NCI-H1048 (cell line): ENCODE results near the gene XBP1.
"Not testable (repeated sequence)": the region's sequence is repeated elsewhere in the genome, so short reads cannot be mapped to it uniquely, and the experiment has no call there.

Experiments
- DNase-seq: peaks from one replicate; lab custom pipeline; 2025; lab: John Stamatoyannopoulos, UW

The XBP1 gene

DNA sequence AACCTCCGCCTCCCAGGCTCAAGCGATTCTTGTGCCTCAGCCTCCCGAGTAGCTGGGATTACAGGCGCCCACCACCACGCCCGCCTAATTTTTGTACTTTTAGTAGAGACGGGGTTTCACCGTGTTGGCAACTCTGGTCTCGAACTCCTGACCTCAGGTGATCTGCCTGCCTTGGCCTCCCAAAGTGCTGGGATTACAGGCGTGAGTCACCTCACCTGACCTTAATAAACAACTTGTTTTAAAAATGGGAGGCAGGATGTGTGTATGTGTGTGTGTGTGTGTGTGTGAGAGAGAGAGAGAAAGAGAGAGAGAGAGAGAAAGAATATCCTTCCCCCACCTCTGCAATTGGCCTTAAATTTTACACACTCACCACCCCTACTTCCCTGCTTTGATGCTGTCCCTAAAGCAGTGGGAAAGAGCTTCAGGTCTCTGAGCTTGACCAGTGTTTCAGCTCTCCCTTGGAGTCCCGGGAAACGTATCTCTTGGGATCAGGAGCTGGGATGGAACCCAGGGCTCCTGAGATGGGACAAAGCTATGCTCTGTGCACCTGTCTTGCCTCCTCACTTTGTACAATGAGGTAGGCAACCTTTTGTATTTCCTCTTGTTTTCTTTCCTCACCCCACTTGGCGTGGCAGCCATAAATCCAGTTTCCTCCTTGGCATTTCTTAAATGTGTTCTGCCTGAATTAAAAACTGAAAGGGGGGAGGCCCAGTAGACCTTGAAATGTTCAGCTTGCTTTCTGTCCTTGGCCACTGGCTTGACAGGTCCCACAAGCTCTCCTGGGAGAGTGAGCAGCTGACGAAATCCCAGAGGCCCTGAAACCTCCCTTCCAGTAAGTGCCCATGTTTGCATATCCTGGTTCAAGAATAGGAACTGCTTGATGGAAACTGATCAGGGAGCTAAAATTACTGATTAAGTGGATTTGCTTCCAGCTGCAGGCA, 17.8 kb upstream of the XBP1 start:
- DNase-seq: no peak

DNA sequence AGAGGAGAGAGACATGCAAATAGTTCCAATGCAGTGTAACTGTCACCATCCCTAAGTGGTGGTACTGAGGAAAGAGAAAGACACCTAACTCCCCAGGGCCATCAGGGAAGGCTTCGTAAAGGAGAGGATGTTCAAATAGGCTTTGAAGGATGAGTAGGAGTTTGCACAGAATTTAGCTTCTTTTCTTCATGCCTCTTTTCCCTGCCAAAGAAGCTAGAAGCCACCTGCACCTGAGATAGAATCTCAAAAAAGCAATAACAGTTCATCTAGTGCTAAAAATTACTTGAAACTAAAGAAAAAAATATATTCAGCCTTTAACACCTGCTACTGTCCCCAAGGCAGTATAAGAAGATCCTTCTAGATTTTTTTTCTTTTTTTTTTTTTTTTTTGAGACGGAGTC, 16.7 kb upstream of the XBP1 start:
- no peak for DNase-seq

DNA sequence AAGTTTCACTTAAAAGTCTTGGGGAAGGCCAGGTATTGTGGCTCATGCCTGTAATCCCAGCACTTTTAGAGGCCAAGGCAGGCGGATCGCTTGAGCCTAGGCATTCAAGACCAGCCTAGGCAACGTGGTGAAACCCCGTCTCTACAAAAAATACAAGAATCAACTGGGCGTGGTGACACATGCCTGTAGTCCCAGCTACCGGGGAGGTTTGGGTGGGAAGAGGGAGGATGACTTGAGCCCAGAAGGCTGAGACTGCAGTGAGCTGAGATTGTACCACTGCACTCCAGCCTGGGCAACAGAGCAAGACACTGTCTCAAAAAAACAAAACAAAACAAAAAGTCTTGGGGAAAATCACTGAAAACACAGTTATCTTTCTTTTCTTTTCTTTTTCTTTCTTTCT, 15.4 kb upstream of the XBP1 start:
- DNase-seq: no peak

- DNase-seq: no peak
Observed at GRCh38 chr22:28815111-28815510, 14.7 kb upstream of the XBP1 start.

GRCh38 chr22:28813772-28814518, 13.6 kb upstream of the XBP1 start:
- DNase-seq: no peak

GRCh38 chr22:28812516-28812915, 12.1 kb upstream of the XBP1 start:
- no peak for DNase-seq

- no peak for DNase-seq
Observed at GRCh38 chr22:28810821-28811491, 10.6 kb upstream of the XBP1 start.

DNA sequence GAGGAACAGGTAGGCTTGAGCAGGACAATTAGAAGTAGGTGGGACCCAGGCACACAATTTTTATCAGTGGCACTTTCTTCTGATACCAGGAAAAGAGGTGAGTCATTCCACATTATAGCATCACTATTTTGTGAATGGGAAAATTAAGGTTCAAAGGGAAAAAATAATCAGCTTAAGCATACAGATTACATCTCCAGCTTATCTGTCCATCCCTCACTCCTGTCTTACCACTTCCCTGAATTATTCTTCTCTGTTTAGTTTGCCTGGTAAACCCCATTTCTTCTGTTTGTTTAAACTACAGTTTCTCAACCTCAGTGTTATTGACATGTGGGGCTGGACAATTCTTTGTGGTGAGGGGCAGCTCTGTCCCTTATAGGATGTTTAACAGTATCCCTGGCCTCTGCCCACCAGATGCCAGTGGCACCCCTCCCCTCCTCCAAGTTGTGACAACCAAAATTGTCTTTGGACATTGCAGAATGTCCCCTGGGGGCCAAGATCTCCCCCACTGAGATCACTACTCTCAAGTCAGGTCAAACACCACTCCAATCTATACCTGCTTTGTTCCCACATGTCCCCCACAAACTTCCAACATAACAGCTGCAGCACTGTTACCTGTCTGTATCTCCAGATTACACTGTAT, 8.5 kb upstream of the XBP1 start:
- no peak for DNase-seq

GRCh38 chr22:28805426-28805825, 5.1 kb upstream of the XBP1 start:
- not testable (repeated sequence) for DNase-seq

- no peak for DNase-seq
Observed at GRCh38 chr22:28802595-28803123, 2.3 kb upstream of the XBP1 start.

- no peak for DNase-seq
Observed at GRCh38 chr22:28801845-28802594, 1.7 kb upstream of the XBP1 start.

DNA sequence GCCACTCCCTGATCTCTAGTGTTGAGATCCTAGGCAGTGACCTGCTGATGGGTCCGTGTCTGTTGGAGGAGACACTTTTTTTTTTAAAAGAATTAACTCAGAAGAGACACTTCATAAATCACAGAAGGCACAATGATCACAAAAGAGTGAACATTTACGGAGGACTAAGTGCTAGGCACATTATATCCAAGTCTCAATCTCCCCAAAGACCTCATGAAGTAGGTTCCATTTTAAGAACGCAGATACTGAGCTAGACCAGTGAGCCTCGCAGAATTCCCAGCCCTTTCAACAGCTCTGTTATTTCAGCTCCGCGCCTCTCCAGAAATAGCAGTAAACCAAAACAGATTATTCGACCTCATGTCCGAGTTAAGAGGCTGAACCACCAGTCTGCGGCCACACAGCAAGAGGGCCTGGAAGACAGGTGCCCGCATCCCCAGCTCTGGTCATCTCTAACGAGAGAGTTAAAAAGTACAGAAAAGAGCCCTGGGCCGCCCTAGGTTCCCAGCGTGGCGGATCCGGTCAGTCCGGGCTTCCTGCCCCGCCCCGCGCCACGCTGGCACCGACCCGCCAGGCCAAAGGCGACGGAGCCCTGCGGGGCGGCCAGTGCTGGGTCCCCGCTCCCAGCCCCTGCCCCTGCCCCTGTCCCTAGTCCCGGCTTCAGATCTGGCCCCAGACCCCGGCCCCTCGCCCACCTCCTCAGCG, 612 bp downstream of the XBP1 start:
- no peak for DNase-seq

DNA sequence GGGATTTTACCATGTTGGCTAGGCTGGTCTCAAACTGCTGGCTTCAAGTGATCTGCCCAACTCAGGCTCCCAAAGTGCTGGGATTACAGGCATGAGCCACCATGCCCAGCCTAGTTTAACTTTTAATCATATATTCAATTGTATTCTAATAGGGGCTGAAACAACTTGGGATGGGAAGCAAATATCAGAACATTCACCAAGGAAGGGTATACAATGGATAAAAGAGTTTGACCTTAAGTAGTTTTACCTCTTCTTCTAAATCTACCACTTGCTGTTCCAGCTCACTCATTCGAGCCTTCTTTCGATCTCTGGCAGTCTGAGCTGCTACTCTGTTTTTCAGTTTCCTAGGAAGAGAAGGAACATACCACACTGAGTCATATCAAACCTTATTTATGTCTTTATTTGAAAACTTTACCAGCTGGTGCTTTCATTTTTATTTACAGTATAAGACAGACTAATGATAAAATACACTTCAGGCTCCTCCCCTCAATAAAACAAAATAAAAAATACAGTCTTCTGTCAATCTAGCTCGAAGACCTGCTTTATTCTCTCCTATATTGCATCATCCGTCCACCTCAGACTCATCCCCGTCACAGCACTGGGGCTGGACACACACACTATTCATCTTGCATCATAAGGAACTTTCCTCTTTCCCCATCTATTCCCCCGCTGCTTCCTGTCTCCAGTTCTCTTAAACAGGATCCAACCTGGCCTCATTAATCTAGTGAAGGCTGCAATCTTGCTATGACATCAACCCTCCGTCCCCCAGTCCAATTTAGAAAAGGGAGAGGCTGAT, 1.4 kb downstream of the XBP1 start:
- no peak for DNase-seq

GRCh38 chr22:28795932-28796856, 4.2 kb downstream of the XBP1 start:
- no peak for DNase-seq

DNA sequence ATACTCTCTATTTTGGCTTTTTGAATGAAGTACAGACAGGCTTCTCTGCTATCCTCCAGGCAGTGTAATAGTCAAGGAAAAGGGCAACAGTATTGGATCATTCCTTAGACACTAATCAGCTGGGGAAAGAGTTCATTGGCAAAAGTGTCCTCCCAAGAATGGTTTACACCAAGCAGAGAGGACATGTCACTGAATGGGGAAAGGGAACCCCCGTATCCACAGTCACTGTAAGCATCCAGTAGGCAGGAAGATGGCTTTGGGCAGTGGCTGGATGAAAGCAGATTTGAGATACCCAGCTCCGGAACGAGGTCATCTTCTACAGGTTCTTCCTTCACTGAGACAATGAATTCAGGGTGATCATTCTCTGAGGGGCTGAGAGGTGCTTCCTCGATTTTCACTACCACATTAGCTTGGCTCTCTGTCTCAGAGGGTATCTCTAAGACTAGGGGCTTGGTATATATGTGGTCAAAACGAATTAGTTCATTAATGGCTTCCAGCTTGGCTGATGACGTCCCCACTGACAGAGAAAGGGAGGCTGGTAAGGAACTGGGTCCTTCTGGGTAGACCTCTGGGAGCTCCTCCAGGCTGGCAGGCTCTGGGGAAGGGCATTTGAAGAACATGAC, 5.2 kb downstream of the XBP1 start:
- DNase-seq: no peak

DNA sequence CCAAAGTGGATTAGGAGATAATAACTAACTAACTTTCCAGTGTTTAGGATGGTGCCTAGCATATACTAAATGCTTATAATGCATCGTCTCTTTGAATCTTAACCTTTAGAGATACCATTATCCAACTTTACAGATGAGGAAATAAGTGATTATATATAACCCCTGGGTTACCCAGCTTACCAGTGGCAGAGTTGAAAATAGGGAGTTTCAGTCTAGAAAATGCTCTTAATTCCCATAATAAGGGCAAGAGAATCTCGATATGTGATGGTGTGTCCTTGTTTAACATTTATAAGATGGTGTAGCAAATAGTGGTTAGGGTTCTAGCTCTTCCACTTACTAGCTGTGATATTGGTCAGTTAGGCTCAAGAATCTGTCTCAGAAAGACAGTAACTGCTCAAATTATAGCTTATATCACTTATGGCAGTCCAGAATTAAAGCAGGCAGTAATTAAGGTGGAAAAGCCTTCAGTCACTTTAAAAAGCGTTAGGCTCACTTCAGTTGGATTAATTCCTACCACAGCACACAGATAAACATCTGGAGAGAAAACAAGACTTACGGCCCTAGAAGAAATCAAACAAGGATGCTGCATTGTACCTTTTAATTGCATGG, 6.3 kb downstream of the XBP1 start:
- no peak for DNase-seq

GRCh38 chr22:28792491-28793383, 7.6 kb downstream of the XBP1 start:
- DNase-seq: no peak
